HG03378 (cell line): ENCODE measurements around the gene SPTBN5.

ENCODE experiments used
- ATAC-seq: cut with Tn5 transposase; IDR thresholded peaks from one replicate; pipeline ENCODE4 v1.9.1; 2021; ENCODE audit warnings: mild to moderate bottlenecking, moderate library complexity; ENCODE audit not compliant: unreplicated experiment

SPTBN5 gene

DNA sequence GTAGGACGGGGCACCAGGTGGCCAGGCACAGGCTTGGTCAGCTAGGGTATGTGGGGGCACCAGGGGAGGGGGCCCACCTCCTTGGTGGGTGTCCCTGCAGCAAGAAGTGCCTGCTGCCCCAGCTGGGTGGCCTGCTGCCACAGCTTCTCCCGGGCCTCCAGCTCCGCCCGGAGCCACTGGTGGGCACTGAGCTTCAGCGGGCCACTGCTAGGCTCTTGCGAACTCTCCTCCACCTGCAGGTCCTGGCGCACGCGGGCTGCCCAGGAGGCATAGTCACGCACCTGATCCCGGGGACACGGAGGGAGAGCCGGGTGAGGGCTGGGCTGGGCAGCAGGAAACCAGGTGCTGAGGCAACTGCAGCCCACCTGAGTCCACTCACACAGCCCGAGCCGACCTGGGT, 25.5 kb downstream of the SPTBN5 start:
- ATAC-seq = no peak

DNA sequence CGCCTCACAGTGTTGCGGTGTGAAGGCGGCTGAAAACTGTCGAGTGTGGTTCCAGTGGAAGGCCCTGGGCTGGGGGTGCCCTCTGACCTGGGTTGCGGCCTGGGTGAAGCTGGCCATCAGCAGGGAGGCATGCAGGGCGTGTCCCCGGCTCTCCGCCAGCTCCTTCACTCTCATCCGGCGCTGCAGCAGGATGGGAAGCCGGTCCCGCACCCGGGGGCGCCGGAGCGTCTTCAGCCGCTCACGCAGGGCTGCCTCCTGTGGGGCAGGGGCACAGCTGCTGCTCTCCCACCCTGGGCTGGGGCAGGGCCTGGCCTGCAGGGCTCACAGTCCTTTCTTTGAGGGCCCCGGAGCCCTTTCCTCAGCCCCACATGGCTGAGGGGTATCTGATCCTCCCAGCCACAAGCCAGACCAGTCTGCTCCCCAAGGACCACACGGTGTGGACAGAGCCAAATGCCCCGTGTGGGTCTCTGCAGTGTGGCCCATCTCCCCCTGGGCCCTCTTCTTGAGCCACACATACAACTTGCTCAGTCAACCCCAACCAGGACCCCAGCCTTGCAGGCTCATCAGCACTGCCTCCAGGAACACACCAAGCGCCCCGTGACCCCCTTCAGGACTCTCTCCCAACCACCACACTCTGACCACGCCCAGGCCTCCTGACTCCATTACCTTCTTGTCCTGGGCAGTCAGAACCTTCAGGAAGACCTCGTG, 26.8 kb downstream of the SPTBN5 start:
- no peak for ATAC-seq

DNA sequence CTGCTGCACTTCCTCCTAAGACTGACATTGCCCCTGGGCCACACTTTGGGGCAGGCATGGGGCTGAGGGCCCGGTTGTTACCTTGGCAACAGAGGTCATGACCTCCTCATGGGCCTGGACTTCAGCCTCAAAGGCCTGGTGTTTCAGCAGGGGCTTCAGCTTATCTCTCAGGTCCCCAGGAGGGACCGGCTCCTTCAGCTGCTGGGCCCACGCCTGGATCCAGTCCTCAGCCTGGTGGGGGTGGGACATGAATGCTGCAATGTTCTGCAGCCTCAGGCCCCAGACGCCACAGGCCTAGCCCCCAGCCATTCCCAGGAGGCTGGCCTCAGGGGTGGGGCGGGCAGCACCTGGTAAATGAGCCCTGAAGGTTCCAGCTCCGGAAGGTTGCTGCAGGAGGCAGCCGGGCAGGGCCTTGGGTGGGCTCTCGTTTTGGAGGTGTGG, 27.6 kb downstream of the SPTBN5 start:
- no peak for ATAC-seq

DNA sequence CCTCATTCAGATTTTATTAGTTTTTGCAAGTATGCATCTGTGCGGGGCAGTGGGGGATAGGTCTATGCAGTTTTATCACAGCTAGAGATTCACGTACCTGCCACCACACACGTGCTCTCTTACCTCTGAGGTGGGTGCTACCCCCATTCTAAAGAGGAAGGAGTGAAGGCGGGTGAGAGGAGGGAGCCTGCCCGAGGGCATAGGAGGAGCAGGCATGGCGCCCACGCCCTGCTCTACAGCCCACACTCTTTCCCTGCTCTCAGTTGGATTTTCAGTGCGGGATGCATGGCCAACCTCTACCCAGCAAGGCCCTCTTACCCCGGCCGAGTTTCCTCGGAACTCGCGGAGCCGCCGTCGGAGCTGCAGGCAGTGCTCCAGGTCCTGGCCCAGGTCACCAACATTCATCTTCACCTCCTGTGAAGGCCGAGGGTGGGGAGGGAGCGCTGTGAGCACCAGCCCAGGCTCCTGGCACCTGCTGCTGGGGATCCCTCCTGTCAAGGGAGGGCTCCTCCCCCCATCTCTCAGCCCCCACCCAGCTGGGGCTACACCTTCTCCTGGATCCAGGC, 28.3 kb downstream of the SPTBN5 start:
- no peak for ATAC-seq

DNA sequence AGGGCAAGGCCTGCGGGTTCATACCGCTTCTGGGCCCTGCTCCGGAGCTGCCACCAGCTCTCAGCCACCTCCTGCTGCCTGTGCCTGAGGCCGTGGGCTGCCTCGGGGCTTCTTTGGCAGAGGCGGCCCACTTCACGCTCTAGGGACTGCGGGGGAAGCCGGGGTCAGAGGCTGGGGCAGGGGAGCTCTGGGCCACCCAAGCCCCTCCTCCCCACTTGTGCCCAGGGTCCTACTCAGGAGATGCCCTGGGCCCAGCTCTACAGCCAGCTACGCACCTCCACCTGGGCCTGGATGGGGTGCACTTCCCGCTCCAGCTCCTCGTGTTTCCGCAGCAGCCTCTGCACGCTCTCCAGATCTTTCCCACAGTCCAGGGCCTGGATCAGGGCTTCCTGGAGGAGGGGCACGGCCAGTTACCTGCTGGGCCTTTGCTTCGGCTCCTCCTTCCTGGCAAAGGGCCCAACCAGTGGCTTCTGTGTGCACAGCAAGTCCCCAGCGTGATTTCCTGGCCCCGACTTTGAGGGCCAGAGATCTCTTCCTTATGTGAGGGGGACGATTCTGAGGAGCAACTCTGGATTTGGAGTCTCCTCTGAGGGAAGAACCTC, 31.2 kb downstream of the SPTBN5 start:
- ATAC-seq = no peak

DNA sequence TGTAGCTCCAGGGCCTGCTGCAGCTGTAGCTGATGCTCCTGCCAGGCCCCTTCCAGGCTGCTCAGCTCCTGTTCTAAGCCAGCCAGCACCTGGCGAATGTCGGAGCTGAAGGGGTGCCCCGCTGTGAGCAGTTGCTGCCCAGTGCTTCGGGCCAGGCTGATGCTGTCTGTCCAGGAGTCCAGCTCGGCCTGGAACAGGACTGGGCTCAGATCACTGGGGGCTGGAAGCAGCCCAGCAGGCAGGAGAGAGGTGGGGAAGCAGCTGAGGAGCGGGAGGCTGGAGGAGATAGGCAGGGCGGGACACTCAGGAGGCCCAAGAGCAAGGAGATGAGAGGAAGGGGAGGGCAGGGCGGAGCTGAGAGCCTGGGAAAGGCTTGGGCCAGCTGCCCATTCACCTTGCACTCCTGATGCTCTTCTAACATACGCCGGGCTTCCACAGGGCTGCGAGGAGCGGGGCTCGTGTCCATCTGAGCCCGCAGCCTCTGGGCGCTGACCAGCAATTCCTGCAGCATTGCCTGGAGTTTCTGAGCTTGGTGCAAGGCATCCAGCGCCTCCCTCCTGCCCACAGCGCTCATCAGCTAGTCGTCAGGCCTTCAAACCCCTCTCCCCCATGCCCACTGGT, 32.0 kb downstream of the SPTBN5 start:
- ATAC-seq = no peak

DNA sequence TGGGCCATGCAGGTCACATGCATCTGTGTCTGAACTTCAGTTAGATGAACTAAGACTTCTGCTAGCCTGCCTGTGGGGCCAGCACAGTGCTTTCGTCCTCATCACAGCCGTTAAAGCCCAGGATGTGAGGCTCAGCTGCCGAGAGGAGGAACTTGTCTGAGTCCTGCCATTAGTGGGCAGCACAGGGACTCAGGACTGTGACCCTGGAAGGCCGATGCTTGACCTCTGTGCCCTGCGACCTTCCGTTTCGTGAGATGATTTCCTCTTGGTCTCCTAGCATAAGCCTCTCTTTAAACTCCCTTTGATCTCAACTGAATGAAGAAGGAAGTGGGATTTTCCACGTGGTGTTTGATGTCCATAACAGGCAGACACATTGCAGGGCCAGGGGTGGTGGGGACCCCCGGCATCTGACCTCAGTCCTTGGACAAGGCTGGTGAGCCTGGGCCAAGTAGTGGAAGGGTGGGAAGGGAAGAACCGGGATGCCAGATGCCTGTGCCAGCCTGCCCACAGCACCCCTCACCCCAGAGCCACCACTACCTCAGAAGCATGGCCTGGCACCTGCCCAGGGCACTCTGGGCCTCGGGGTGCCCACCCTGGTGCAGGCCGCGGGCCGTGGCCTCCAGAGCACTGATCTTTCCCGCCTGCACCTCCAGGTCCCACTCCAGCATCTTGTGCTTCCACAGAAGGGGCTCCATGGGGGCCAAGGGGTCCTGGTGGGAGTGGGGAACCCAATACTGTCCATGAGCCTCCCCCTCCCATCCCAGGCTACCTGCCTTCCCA, 33.6 kb downstream of the SPTBN5 start:
- no peak for ATAC-seq

DNA sequence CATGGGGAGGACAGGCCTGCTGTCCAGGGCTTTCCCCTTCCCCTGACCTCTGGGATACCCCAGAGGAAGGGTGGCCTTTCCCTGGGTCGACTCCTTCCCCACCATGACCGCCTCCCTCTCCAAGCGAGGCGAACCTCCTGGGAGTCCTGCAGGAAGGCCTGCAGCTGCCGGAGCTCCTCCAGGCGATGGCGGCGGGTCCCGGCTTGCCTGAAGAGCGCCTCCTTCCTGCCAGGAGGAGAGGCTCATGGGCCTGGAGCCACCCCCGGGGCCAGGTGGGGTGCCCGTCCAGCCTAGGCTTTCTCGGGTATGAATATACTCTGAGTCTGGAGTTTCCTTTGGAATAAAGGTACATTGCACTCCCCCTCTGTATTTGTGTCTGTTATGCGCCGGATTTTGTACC, 35.1 kb downstream of the SPTBN5 start:
- ATAC-seq = no peak

DNA sequence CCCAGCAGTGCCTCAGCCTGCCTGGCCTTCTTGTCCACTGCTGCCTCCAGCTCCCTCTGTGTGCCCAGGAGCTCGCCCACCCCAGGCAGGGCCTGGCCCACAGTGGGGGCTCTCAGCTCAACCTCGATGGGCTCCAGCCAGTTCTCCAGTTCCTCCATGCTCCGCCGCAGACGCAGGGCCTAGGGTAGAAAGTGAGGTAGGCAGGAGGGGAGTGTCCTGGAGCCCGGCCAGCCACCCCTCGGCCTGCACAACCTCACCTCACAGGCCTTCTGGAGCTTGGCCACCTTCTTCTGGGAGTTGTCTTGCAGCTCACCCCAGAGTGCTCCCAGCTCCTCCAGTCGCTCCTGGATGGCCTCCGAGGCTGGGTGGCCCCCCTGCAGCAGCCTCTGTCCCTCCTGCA, 36.5 kb downstream of the SPTBN5 start:
- ATAC-seq = no peak

DNA sequence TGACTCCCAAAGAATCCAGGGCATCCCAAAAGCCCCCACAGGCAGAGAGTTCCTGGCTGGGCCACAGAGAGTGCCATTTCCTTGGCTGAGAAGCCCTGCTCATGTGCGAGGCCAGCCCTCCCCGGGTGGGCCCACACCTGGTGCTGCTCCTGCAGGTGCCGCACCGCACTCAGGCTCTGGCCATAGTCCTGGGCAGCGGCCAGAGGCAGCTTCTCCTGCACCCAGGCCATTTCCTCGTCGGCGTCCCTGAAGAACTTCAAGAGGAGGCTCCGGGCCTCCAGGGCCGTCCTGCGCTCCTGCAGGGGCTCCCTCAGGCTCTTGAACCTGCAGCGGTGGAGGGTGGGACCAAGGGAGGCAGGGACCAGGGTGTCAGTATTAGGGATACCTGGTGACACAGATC, 37.1 kb downstream of the SPTBN5 start:
- no peak for ATAC-seq

DNA sequence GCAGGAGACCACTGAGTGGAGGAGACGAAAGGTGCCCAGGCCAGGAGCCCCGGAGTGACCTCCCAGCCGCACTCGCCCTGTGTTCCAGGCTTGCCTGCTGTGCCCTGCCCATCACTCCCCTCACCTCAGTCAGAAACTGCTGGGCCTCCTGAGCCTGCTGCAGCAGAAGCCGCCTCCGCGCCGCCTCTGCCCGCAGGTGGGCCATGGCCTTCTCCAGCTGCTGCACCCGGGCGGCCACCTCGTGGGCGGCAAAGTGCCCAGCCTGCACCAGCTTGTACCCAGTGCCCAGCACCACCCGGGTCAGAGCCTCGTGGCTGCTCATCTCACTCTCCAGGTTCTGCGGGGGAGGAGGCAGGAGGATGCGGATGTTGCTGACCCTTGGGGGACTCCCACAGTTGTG, 37.6 kb downstream of the SPTBN5 start:
- no peak for ATAC-seq

DNA sequence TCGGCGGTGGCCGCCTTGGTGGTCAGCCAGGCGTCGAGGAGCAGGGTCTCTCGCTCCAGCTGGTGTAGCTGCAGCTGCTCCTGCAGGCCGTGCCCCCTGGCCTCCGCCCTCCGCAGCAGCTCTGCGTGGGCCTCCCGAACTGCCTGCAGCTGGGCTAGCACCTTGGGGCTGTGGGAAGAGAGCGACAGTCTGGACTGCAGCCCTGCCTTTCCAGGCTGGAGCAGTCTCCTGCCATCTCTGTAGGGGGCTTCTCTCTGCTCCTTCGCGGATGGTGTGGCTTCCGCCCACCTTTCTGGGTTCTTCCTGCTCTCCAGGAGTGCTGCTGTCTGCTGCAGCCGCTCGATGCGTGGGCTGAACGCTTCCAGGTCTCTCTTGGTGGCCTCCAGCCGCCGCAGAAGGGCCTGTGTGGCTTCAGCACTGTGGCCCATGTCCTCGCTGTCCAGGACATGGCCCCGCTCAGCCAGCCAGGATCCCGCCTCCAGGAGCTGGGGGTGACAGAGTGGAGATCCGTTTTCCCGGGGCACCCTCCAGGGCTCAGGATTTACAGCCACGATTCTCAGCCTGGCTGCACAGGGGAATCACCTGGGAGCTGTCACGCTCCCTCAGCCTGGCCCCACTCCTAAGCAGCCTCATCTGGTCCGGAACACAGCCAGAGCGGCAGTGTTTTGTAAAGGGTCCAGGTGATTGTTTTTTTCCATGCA, 38.4 kb downstream of the SPTBN5 start:
- no peak for ATAC-seq

DNA sequence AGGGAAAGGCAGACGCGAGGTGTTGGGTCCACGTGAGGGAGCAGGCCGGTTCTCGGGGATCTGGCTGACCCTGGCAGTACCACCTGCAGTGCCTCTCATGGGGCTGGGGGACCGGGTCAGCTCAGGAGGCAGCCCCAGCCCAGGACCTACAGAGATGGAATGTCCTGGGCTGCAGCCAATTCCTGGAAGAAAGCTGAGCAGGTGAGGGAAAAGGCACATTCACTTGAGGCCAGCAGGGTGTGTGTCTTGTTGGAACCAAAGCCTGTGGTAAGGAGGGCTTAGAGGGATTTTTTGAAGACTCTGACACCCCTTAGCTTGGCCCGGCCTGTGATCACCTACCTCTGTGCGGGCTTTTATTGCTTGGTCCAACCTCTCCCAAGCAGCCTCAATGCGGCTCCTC, 39.4 kb downstream of the SPTBN5 start:
- no peak for ATAC-seq

DNA sequence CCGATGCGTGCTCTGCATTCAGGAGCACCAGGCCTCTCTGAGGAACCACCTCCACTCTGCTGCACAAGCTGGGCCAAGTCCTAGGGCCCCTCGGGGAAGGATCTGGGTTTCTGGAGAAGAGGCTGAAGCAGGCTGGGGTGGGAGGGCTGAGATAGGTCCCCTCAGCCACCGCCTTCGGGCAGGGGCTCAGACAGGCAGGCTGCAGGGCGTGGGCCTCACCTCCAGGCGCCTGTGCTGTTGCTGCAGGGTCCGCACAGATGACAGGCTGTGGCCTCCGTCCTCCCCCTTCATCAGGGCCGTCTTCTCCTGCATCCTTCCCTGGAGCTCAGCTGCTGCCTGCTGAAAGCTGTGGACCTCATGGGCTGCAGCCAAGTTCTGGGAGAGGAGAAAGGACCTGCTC, 40.0 kb downstream of the SPTBN5 start:
- ATAC-seq = no peak

DNA sequence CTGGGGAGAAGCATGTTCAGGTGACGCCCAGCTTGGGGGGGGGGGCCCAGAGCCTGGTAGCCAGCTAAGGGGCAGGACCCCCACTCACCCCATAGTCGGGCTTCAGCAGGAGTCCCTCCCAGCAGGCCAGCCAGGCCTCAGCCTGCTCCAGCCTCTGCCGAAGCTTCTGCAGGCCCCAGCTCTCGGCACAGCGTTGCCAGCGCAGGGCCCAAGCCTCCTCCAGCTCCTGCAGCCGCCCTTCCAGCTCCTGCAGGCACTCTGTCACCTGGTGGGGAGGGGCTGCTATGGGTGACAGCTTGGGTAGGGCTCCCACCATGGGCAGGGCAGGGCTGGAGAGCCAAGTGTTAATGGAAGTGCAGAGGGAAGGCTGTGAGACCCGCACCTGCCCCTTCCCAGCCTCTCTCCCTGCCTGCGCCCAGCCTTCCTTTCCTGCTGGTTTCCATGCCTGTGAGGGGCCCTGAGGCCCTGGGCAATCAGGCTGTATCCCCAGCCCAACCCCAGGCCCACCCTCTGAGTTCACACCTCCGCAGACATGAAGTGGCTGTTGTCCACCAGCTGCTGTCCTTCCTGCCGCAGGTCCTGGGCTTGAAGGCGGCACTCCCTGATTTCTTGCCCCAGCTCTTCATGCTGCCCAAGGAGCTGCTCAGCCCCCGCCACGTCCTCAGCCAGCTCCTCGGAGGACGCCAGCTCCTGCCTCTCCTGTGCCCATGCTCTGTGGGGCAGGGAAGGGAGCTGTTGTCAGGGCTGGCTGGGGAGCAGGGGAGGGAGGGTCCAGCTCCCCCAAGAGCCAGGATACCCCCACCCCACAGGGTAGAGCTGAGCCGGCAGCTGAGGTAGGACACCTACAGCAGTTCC, 40.9 kb downstream of the SPTBN5 start:
- no peak for ATAC-seq

DNA sequence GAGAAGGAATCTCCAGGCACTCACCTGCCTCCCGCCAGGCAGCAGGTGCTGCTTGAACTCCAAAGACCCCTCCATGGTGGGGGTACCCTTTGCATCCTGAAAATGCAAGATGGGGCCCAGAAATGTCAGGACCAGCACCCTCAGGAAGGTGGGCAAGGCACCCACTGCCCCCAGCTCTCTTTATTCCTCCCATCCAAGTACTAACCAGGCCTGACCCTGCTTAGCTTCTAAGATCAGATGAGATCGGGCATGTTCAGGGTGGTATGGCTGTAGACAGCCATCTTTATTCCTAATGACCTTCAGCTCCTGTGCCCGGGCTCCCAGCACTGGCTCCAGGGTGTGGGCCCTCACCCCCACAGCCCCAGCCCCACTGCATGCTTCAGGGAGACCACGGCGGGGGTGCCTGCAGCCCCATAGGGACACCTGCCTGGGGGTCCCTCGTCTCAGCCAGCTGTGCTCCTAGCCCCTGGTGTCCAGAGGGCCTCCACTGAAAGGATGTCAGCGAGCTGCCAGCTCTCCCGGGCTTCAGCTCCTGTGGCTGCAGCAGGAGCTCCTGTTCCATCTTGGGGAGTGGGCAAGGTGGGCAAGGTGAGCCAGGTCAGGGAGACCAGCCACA, 42.0 kb downstream of the SPTBN5 start:
- ATAC-seq = no peak

DNA sequence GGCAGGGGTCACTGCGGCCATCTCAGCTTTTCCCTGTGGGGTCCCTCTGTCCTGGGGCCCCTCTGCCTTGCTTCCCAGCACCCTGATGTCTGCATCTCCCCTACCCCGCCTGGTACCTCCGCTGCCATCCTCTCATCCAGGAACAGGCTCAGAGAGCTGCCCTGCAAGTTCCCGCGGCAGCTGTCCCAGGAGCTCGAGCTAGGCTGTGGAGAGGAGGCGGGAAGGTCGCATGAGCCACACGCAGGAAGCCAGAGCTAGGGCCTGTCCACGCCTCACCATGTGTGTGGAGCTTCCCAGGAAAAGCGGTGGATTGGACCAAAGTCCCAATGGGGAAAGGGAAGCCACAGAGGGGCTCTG, 42.7 kb downstream of the SPTBN5 start:
- ATAC-seq = no peak

DNA sequence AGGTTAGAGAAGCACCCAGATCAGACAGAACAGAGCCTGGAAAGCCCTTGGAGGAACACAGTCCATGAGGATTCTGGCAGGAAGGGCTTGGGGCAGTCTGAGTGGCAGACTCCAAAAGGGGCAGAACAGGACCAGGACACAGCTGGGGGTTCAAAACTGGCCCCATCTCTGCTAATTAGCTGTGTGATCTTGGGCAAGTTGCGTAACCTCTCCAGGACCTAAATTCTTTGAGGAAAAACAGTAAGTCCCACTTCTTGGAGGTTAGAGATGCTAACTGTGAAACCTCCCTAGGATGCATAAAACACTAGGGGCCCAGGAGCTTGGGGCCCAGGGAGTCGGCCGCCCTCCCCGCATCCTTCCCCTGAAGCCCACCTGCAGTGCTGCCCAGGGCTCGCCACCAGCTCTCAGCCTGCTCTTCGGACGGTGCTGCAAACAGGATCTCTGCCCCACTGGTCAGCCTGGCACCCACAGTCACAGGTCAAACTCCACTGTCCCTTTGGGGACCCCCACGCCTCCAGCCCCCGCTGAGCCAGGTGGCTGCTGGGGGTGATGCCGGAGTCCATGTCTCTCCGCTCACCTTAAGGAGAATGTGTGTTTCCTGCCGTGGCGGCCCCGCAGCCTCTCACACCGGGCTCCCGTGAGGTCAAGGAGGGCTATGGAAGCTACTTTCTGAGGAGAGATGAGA, 43.2 kb downstream of the SPTBN5 start:
- ATAC-seq = no peak

DNA sequence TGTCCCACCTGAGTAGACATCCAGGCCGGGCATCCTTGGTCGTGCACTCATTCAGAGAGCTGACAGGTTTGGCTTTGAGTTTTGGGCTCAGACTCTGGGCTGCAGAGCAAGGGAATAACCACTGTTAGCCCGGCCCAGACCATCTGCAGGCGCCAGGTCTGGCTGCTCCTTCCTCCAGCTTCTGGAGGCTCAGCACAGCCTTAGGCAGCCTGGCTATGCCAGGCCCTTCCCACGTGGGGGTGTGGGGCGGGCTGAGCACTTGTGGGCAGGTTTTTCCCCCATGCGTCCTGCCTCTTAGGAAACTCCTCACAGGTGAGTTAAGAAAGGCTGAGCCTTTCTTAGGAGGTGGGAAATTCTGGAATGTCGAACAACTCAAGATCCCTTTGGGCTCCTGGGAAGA, 44.0 kb downstream of the SPTBN5 start:
- no peak for ATAC-seq
